Peyer's patch (tissue), 4 donors: ENCODE data around the gene PKD1.

Source experiments
- CTCF ChIP-seq, 6 experiments: fragments of 450-650 bp in 4 of 6; fragments of 200-600 bp in 2 of 6; sonication (generic) in 1 of 6; IDR thresholded peaks; one replicate each; pipeline ENCODE4 v1.5.1; 2017 to 2019; ENCODE audit warnings: antibody characterized with exemption in 6 of 6, mild to moderate bottlenecking in 3 of 6, moderate library complexity in 1 of 6
- POLR2A ChIP-seq, 2 donors: fragments of 450-650 bp; IDR thresholded peaks; one replicate each; pipeline ENCODE4 v1.5.1; 2017; ENCODE audit warnings: antibody characterized with exemption in 2 of 2, mild to moderate bottlenecking in 2 of 2, moderate library complexity in 2 of 2

GRCh38 chr16:2075631-2076030 is 60.1 kb downstream of the PKD1 start:
- TF ChIP-seq CTCF (IDR thresholded peaks at IDR 0.05) = no peak
- TF ChIP-seq POLR2A (IDR thresholded peaks at IDR 0.05) = no peak
